Measurements from ENCODE around the gene PLXNA2.

GRCh38 chr1:208227366-208227765 is 16.8 kb downstream of the PLXNA2 start:
- TF ChIP-seq CTCF (IDR thresholded peaks at IDR 0.05) (no peak), POLR2A (IDR thresholded peaks at IDR 0.05) (no peak)
